GM23338 (cell line): ENCODE measurements around the gene AKIRIN1. TPM values are rescaled to one million over a fixed set of nuclear protein-coding genes. Genes with fewer than 3 reads are reported as not detected.

Experiments used
- ATAC-seq: fragments of 200-7000 bp; cut with Tn5 transposase; 3 replicates; pipeline ENCODE4 v1.9.1; 2020
- DNase-seq: peaks from one replicate; pipeline ENCODE4 v3.0.0-alpha.2; 2015; ENCODE audit warnings: low spot score
- H2AFZ ChIP-seq: fragments of 200-600 bp; sonication (generic); 2 replicates; pipeline ENCODE4 v1.8.0; 2016; ENCODE audit warnings: antibody characterized with exemption, mild to moderate bottlenecking, moderate library complexity
- H3F3A ChIP-seq: fragments of 200-600 bp; sonication (generic); replicated peaks from 2 replicates; pipeline ENCODE4 v1.8.0; 2017; ENCODE audit warnings: antibody characterized with exemption, mixed run types, low read depth
- H3K27ac ChIP-seq: fragments of 200-600 bp; sonication (generic); 2 replicates; pipeline ENCODE4 v1.6.1; 2016; ENCODE audit warnings: low read depth
- H3K27me3 ChIP-seq: fragments of 200-600 bp; sonication (generic); 2 replicates; pipeline ENCODE4 v1.8.0; 2016; ENCODE audit warnings: mild to moderate bottlenecking, mixed run types, moderate library complexity; ENCODE audit not compliant: insufficient read depth
- H3K36me3 ChIP-seq: fragments of 200-600 bp; sonication (generic); 2 replicates; pipeline ENCODE4 v1.8.0; 2016; ENCODE audit warnings: mild to moderate bottlenecking; ENCODE audit not compliant: insufficient read depth
- H3K4me1 ChIP-seq: fragments of 200-600 bp; sonication (generic); 2 replicates; pipeline ENCODE4 v1.8.0; 2016; ENCODE audit warnings: mild to moderate bottlenecking, moderate library complexity; ENCODE audit not compliant: insufficient read depth
- H3K4me2 ChIP-seq: fragments of 200-600 bp; sonication (generic); 2 replicates; pipeline ENCODE4 v1.7.1; 2017; ENCODE audit warnings: mixed run types
- H3K4me3 ChIP-seq: fragments of 200-600 bp; sonication (generic); 2 replicates; pipeline ENCODE4 v1.6.1; 2016; ENCODE audit warnings: mixed run types
- H3K79me2 ChIP-seq: fragments of 200-600 bp; sonication (generic); replicated peaks from 2 replicates; pipeline ENCODE4 v1.8.0; 2017; ENCODE audit warnings: mild to moderate bottlenecking; ENCODE audit not compliant: insufficient read depth
- H3K9me2 ChIP-seq: fragments of 200-600 bp; sonication (generic); 2 replicates; pipeline ENCODE4 v1.8.0; 2017; ENCODE audit not compliant: insufficient read depth
- H4K20me1 ChIP-seq: fragments of 200-600 bp; sonication (generic); replicated peaks from 2 replicates; pipeline ENCODE4 v1.8.0; 2017; ENCODE audit warnings: mild to moderate bottlenecking; ENCODE audit not compliant: insufficient read depth
- H3K27ac Mint-ChIP-seq: 2 replicates; pipeline ENCODE4 v1.8.0; 2020; ENCODE audit warnings: inconsistent platforms, mild to moderate bottlenecking, moderate library complexity, mixed read lengths
- H3K27me3 Mint-ChIP-seq: 3 replicates; pipeline ENCODE4 v1.8.0; 2022; ENCODE audit warnings: low read depth, mild to moderate bottlenecking, moderate library complexity, mixed read lengths, inconsistent platforms; ENCODE audit not compliant: insufficient read depth, poor library complexity
- H3K36me3 Mint-ChIP-seq: 3 replicates; pipeline ENCODE4 v1.8.0; 2021; ENCODE audit warnings: low read depth, mild to moderate bottlenecking, inconsistent platforms, moderate library complexity, mixed read lengths
- H3K4me1 Mint-ChIP-seq: 3 replicates; pipeline ENCODE4 v1.8.0; 2020; ENCODE audit warnings: mild to moderate bottlenecking, inconsistent platforms, mixed read lengths
- H3K4me3 Mint-ChIP-seq: 3 replicates; pipeline ENCODE4 v1.8.0; 2021; ENCODE audit warnings: moderate library complexity, mild to moderate bottlenecking, inconsistent platforms, mixed read lengths
- H3K9me3 Mint-ChIP-seq: 3 replicates; pipeline ENCODE4 v1.8.0; 2020; ENCODE audit warnings: moderate library complexity, mild to moderate bottlenecking, inconsistent platforms, mixed read lengths
- CREB1 ChIP-seq: fragments of 250-450 bp; sonication (Bioruptor Pico); IDR thresholded peaks from 2 replicates; pipeline ENCODE4 v1.5.0; 2020; ENCODE audit warnings: low read depth, mild to moderate bottlenecking, moderate library complexity
- ETS1 ChIP-seq: IDR thresholded peaks from 2 replicates; pipeline ENCODE4 v1.6.1; 2016; ENCODE audit warnings: antibody characterized with exemption
- EZH2 ChIP-seq: fragments of 200-600 bp; sonication (generic); IDR thresholded peaks from one replicate; pipeline ENCODE4 v1.8.0; 2017; ENCODE audit warnings: antibody characterized with exemption, mild to moderate bottlenecking, low read depth; ENCODE audit not compliant: unreplicated experiment
- EZH2phosphoT487 ChIP-seq: fragments of 200-600 bp; sonication (generic); IDR thresholded peaks from one replicate; pipeline ENCODE4 v1.8.1; 2018; ENCODE audit warnings: antibody characterized with exemption; ENCODE audit not compliant: unreplicated experiment
- JUNB ChIP-seq: IDR thresholded peaks from one replicate; pipeline ENCODE4 v1.6.1; 2016; ENCODE audit warnings: antibody characterized with exemption; ENCODE audit not compliant: unreplicated experiment
- NANOG ChIP-seq: IDR thresholded peaks from 2 replicates; pipeline ENCODE4 v1.6.1; 2016; ENCODE audit warnings: antibody characterized with exemption, borderline replicate concordance
- POLR2AphosphoS5 ChIP-seq: IDR thresholded peaks from 2 replicates; pipeline ENCODE4 v1.6.1; 2016; ENCODE audit warnings: antibody characterized with exemption, low read depth
- REST ChIP-seq: IDR thresholded peaks from one replicate; pipeline ENCODE4 v1.6.1; 2018; ENCODE audit warnings: antibody characterized with exemption; ENCODE audit not compliant: unreplicated experiment
- STAT1 ChIP-seq: IDR thresholded peaks from one replicate; pipeline ENCODE4 v1.6.1; 2016; ENCODE audit warnings: antibody characterized with exemption; ENCODE audit not compliant: unreplicated experiment
- ZNF114 ChIP-seq: fragments of 250-450 bp; sonication (Bioruptor Pico); IDR thresholded peaks from 2 replicates; pipeline ENCODE4 v1.5.0; 2020; ENCODE audit warnings: mild to moderate bottlenecking, moderate library complexity
- ZNF331 ChIP-seq: fragments of 250-450 bp; sonication (Bioruptor Pico); IDR thresholded peaks from 2 replicates; pipeline ENCODE4 v1.5.0; 2020; ENCODE audit warnings: low read depth, mild to moderate bottlenecking, moderate library complexity
- polyA plus RNA-seq: library from polyadenylated mRNA; unstranded; fragments of >200 nt; fragmentation: Nextera tagmentation; extraction: Ambion mirVana; gene quantifications from 2 replicates; pipeline ENCODE4 v1.2.1, GENCODE V29; 2016
- total RNA-seq: library from RNA; depleted of rRNA; stranded (reverse); fragments of >200 nt; shearing (Covaris generic); gene quantifications from 2 replicates; pipeline ENCODE4 v1.2.3, GENCODE V29; 2014
- TF ChIP-seq, protein P1 (sequence below), 2 experiments: fragments of 200-600 bp in 1 of 2; sonication (generic) in 1 of 2; conservative IDR thresholded peaks; 2 replicates each; pipeline versions ENCODE4 v1.5.1 to v1.6.1; 2016 to 2017; ENCODE audit warnings: antibody characterized with exemption in 2 of 2, low read depth in 2 of 2, mild to moderate bottlenecking in 2 of 2, moderate library complexity in 1 of 2
- TF ChIP-seq, protein P2 (sequence below): fragments of 250-450 bp; sonication (Bioruptor Pico); IDR thresholded peaks from 2 replicates; pipeline ENCODE4 v1.5.0; 2020; ENCODE audit warnings: mild to moderate bottlenecking, moderate library complexity

AKIRIN1 gene
- total and polyA plus RNA-seq, 2 experiments from 2014 or later: 162 to 254 TPM

DNA sequence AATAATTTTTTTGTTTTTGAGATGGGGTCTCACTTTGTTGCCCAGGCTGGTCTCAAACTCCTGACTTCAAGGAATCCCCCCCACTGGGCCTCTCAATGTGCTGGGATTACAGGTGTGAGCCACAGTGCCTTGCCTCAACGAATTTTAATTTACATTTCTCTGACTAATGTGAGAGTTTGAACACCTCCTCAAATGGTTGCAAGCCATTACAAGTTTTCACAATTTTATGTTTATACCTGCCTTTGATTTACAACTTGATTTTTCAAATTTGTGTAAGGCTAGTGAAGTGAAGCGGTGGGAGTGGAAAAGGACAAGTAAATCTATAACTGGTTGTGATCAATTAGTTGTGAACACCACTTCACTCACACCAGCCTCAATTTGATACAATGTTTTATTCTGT is 40.5 kb upstream of the AKIRIN1 start:
- Histone ChIP-seq H3K4me1 (peaks cover 5% of the 10 kb centered on the region), H3K9me2 (no peaks in the 10 kb centered on the region), H3K4me3 (no peak overlapping the region), H4K20me1 (no peaks in the 10 kb centered on the region), H3K27me3 (no peaks in the 10 kb centered on the region), H3K36me3 (peaks cover 6% of the 10 kb centered on the region; the same call in 1 of the 2 replicates), H3K4me2 (no peak overlapping the region), H3F3A (0 out of 2 replicates have a peak, but pooled peaks cover 3% of the 10 kb centered on the region), H3K79me2 (no peaks in the 10 kb centered on the region), H3K27ac (no peak overlapping the region), H2AFZ (no peak overlapping the region)
- TF ChIP-seq EZH2: no peak
- no peak for TF ChIP-seq POLR2AphosphoS5
- TF ChIP-seq REST: no peak
- TF ChIP-seq, protein P1, sequence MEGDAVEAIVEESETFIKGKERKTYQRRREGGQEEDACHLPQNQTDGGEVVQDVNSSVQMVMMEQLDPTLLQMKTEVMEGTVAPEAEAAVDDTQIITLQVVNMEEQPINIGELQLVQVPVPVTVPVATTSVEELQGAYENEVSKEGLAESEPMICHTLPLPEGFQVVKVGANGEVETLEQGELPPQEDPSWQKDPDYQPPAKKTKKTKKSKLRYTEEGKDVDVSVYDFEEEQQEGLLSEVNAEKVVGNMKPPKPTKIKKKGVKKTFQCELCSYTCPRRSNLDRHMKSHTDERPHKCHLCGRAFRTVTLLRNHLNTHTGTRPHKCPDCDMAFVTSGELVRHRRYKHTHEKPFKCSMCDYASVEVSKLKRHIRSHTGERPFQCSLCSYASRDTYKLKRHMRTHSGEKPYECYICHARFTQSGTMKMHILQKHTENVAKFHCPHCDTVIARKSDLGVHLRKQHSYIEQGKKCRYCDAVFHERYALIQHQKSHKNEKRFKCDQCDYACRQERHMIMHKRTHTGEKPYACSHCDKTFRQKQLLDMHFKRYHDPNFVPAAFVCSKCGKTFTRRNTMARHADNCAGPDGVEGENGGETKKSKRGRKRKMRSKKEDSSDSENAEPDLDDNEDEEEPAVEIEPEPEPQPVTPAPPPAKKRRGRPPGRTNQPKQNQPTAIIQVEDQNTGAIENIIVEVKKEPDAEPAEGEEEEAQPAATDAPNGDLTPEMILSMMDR (conservative IDR thresholded peaks at IDR 0.05; ENCODE audit: low read depth in 2 of 2): no peak
- no peak for TF ChIP-seq ETS1
- no peak for TF ChIP-seq STAT1
- TF ChIP-seq ZNF331 (CRISPR knock-in tag): no peak
- no peak for TF ChIP-seq ZNF114
- no peak for TF ChIP-seq NANOG
- TF ChIP-seq CREB1: no peak
- TF ChIP-seq, protein P2, sequence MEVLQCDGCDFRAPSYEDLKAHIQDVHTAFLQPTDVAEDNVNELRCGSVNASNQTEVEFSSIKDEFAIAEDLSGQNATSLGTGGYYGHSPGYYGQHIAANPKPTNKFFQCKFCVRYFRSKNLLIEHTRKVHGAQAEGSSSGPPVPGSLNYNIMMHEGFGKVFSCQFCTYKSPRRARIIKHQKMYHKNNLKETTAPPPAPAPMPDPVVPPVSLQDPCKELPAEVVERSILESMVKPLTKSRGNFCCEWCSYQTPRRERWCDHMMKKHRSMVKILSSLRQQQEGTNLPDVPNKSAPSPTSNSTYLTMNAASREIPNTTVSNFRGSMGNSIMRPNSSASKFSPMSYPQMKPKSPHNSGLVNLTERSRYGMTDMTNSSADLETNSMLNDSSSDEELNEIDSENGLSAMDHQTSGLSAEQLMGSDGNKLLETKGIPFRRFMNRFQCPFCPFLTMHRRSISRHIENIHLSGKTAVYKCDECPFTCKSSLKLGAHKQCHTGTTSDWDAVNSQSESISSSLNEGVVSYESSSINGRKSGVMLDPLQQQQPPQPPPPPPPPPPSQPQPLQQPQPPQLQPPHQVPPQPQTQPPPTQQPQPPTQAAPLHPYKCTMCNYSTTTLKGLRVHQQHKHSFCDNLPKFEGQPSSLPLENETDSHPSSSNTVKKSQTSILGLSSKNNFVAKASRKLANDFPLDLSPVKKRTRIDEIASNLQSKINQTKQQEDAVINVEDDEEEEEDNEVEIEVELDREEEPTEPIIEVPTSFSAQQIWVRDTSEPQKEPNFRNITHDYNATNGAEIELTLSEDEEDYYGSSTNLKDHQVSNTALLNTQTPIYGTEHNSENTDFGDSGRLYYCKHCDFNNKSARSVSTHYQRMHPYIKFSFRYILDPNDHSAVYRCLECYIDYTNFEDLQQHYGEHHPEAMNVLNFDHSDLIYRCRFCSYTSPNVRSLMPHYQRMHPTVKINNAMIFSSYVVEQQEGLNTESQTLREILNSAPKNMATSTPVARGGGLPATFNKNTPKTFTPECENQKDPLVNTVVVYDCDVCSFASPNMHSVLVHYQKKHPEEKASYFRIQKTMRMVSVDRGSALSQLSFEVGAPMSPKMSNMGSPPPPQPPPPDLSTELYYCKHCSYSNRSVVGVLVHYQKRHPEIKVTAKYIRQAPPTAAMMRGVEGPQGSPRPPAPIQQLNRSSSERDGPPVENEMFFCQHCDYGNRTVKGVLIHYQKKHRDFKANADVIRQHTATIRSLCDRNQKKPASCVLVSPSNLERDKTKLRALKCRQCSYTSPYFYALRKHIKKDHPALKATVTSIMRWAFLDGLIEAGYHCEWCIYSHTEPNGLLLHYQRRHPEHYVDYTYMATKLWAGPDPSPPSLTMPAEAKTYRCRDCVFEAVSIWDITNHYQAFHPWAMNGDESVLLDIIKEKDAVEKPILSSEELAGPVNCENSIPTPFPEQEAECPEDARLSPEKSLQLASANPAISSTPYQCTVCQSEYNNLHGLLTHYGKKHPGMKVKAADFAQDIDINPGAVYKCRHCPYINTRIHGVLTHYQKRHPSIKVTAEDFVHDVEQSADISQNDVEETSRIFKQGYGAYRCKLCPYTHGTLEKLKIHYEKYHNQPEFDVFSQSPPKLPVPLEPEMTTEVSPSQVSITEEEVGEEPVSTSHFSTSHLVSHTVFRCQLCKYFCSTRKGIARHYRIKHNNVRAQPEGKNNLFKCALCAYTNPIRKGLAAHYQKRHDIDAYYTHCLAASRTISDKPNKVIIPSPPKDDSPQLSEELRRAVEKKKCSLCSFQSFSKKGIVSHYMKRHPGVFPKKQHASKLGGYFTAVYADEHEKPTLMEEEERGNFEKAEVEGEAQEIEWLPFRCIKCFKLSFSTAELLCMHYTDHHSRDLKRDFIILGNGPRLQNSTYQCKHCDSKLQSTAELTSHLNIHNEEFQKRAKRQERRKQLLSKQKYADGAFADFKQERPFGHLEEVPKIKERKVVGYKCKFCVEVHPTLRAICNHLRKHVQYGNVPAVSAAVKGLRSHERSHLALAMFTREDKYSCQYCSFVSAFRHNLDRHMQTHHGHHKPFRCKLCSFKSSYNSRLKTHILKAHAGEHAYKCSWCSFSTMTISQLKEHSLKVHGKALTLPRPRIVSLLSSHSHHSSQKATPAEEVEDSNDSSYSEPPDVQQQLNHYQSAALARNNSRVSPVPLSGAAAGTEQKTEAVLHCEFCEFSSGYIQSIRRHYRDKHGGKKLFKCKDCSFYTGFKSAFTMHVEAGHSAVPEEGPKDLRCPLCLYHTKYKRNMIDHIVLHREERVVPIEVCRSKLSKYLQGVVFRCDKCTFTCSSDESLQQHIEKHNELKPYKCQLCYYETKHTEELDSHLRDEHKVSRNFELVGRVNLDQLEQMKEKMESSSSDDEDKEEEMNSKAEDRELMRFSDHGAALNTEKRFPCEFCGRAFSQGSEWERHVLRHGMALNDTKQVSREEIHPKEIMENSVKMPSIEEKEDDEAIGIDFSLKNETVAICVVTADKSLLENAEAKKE (CRISPR knock-in tag): no peak
- TF ChIP-seq EZH2phosphoT487: no peak
- no peak for TF ChIP-seq JUNB
- no peak overlapping the region for H3K4me3 Mint-ChIP-seq
- H3K4me1 Mint-ChIP-seq: peaks cover 10% of the 10 kb centered on the region
- no peak for DNase-seq
- H3K9me3 Mint-ChIP-seq: peaks cover 12% of the 10 kb centered on the region; the same call in 2 of the 3 replicates
- ATAC-seq: no peak
- no peak overlapping the region for H3K27ac Mint-ChIP-seq
- H3K27me3 Mint-ChIP-seq: peaks cover 8% of the 10 kb centered on the region
- peaks cover 4% of the 10 kb centered on the region; the same call in 2 of the 3 replicates for H3K36me3 Mint-ChIP-seq
